ENCODE measurements around the gene FIBCD1.

The FIBCD1 gene

DNA sequence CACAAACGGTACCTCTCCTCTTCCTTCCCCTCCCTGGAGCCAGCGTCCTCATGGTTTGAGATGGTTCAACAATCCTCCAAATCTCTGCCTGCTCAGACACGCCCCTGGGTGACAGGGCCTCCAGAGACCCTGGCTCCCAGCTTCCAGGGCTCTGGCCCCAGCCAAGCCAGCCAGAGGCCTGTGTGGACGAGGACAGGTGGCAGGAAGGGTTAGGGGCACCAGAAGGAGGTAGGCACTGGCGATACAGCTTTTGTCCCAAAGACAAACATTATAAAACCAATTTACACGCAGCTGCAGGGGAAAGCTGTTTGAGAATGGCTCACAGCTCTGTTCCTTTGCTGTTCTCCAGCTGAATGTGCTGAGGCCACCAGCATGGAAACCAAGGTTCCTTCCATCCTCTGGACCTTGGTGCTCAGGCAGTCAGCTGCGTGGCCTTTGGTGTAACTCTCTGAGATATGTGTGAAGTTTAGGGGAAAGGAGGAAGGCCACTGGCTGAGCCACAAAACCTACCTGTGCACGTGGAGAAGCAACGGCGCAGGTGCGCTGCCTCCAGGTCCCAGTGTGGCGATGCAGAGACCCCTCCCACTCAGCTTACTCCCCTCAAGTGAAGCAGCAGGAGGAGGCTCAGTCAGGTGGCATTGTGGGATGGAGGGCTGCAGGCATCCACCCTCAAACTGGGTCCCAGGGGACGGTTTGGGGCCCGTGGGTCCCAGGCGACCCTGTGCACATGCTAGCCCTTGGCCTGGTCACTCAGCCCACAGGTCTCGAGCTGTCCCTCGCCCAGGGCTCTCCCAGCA is 38.1 kb downstream of the FIBCD1 start:
- DNase-seq (ENCODE audit: low spot score), result no peak
- no peak for TF ChIP-seq CTCF (IDR thresholded peaks at IDR 0.05; ENCODE audit: extremely low read depth, missing control alignments)

DNA sequence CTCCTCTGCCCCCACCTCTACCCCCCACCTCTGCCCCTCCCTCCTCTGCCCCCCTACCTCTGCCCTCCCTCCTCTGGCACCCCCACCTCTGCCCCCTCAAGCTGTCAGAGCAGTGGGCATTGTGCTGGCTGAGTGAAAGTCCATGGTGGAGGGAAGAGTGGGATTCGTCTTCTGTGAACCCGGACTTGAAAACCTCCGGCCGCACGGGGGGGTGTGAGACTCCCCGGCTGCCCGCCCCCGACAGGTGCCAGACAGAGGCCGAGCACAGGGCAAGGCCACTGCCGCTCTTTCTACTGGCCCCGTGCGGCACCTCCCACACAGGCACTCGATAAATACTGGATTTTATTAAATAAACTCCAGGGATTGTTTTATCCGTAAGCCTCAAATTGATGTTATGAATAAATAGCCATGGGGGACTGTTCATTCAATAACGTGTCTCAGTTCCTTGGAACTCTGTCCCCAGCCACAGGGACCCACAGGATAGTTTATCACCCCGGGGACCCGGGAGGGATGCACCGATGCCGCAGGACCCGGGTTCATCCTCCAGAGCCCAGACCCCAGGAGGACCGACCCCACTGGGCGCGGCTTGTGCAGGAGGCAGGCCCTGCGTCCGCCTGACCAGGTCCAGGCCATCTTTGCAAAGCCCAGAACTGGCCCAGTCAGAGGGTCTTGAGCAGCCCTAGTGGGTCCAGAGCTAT is 39.8 kb downstream of the FIBCD1 start:
- TF ChIP-seq CTCF (IDR thresholded peaks at IDR 0.05; ENCODE audit: extremely low read depth, missing control alignments), result no peak

GRCh38 chr9:130898552-130898852 is 40.5 kb downstream of the FIBCD1 start:
- TF ChIP-seq CTCF (IDR thresholded peaks at IDR 0.05; ENCODE audit: extremely low read depth, missing control alignments), result no peak
- DNase-seq (ENCODE audit: low spot score), result no peak

More for the DNA sequence above, 39.8 kb downstream of the FIBCD1 start:
- DNase-seq (ENCODE audit: low spot score), result no peak

- no peak for DNase-seq (ENCODE audit: low spot score)
Measured at GRCh38 chr9:130897848-130898551, 41.0 kb downstream of the FIBCD1 start.

DNA sequence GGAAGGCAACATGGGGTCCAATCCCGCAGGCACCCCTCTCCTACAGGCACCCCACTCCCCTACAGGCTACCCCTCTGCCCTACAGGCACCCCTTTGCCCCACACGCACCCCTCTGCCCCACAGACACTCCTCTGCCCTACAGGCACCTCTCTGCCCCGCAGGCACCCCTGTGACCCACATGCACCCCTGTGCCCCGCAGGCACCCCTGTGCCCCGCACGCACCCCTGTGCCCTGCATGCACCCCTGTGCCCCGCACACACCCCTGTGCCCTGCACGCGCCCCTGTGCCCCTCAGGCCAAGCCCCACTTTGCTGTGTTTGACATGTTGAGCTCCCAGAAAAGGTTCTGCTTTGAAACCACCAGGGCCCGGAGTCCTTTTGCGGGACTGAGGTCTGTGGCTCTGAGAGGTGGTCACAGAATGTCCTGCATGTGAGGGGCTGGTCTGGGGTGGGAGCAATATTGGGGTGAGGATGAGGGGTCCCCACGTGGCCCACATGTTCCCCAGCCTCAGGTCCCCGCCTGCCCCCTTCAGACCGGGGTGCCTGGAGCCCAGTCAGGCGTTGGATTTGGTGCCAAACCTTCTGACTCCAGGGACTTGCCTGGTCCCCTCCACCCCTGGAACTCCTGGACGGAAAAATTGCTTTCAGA is 41.8 kb downstream of the FIBCD1 start:
- DNase-seq (ENCODE audit: low spot score), result no peak
- no peak for TF ChIP-seq CTCF (IDR thresholded peaks at IDR 0.05; ENCODE audit: extremely low read depth, missing control alignments)

More at GRCh38 chr9:130897848-130898551, 41.0 kb downstream of the FIBCD1 start:
- no peak for TF ChIP-seq CTCF (IDR thresholded peaks at IDR 0.05; ENCODE audit: extremely low read depth, missing control alignments)

DNA sequence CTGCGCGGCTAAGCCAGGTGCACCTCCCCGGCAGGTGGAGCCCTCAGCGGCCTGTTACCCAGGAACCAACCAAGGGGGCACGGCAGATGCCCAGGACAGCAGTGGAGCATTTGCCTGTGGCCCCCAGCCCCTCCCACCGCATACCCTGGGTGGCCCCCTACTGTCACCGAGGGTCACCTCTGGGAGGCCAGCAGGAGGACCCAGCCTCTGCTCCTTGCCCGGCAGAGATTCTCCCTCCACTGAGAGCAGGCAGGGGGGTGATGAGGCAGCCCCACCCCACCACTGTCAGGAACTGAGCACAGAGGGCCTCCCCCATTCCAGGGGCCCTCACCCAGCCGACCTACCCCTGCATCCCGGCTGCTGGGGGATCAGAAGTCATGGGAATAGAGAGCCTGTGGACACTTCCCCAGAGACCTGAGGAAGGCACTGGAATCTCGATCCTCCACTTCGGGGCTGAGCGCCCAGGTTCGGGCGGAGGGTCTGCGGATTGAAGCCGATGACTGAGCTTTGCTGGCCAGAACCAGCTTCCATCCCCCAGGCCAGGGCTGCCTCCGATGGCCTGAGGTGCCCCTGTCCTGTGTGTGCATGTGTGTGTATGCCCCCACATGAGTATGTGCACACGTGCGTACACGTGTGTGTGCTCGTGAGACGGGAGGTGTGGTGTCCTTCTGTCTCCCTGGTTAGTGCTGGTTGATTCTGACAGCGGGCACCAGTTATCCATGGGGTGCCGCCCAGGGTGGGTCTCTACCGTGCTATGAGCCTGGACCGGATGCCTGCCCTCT is 42.6 kb downstream of the FIBCD1 start, which contains the start of gene QRFP:
Gene QRFP (minus strand): TSS at position 580 of the 782 bp plus-strand sequence. CDS start 2,974 bp downstream, outside the sequence.
- TF ChIP-seq CTCF (IDR thresholded peaks at IDR 0.05; ENCODE audit: extremely low read depth, missing control alignments), result no peak
- DNase-seq (ENCODE audit: low spot score), result no peak
